GM19455 (cell line): Measurements from ENCODE around the gene SOWAHD.
"Not testable (repeated sequence)": the region's sequence is repeated elsewhere in the genome, so short reads cannot be mapped to it uniquely, and the experiment has no call there.

Experiments
- ATAC-seq: cut with Tn5 transposase; IDR thresholded peaks from one replicate; pipeline ENCODE4 v1.9.1; 2021; ENCODE audit not compliant: unreplicated experiment

The SOWAHD gene

GRCh38 chrX:119757979-119758730 lies at the start of gene SOWAHD:
SOWAHD (plus strand) TSS chrX:119758588; CDS start chrX:119758668, 80 bp downstream.
- no peak for ATAC-seq

GRCh38 chrX:119708936-119709335 lies 49.5 kb upstream of the SOWAHD start:
- ATAC-seq = no peak

GRCh38 chrX:119709630-119710029 lies 48.8 kb upstream of the SOWAHD start:
- no peak for ATAC-seq

- no peak for ATAC-seq
These were observed 36.9 kb upstream of the SOWAHD start for GRCh38 chrX:119721487-119721886.

GRCh38 chrX:119721926-119722325 lies 36.5 kb upstream of the SOWAHD start:
- no peak for ATAC-seq

GRCh38 chrX:119726900-119727555 lies 31.4 kb upstream of the SOWAHD start:
- no peak for ATAC-seq

GRCh38 chrX:119728487-119728886 lies 29.9 kb upstream of the SOWAHD start:
- no peak for ATAC-seq

GRCh38 chrX:119729408-119730201 lies 28.8 kb upstream of the SOWAHD start:
- ATAC-seq = no peak

- no peak for ATAC-seq
These were observed 23.5 kb upstream of the SOWAHD start for GRCh38 chrX:119734897-119735339.

- ATAC-seq = no peak
These were observed 22.9 kb upstream of the SOWAHD start for GRCh38 chrX:119735467-119735866.

GRCh38 chrX:119736206-119736764 lies 22.1 kb upstream of the SOWAHD start:
- ATAC-seq = no peak

GRCh38 chrX:119738742-119739141 lies 19.6 kb upstream of the SOWAHD start:
- ATAC-seq = no peak

- no peak for ATAC-seq
These were observed 13.0 kb upstream of the SOWAHD start for GRCh38 chrX:119745283-119745848.

- not testable (repeated sequence) for ATAC-seq
These were observed 8.3 kb upstream of the SOWAHD start for GRCh38 chrX:119750131-119750530.

GRCh38 chrX:119750751-119751150 lies 7.6 kb upstream of the SOWAHD start:
- not testable (repeated sequence) for ATAC-seq

- no peak for ATAC-seq
These were observed 5.4 kb upstream of the SOWAHD start for GRCh38 chrX:119753001-119753400.

GRCh38 chrX:119753639-119754257 lies 4.6 kb upstream of the SOWAHD start:
- ATAC-seq = no peak

- peak; percentile 65 for ATAC-seq
These were observed 2.3 kb upstream of the SOWAHD start for GRCh38 chrX:119755981-119756533.

GRCh38 chrX:119756926-119757635 lies 1.3 kb upstream of the SOWAHD start:
- no peak for ATAC-seq

GRCh38 chrX:119757646-119757978 lies 776 bp upstream of the SOWAHD start:
- ATAC-seq = no peak
